Measurements from ENCODE around the gene GPR68.
"Not testable (repeated sequence)": the region's sequence is repeated elsewhere in the genome, so short reads cannot be mapped to it uniquely, and the experiment has no call there.

The GPR68 gene

GRCh38 chr14:91272341-91273272, 28.1 kb upstream of the GPR68 start:
- no peak for DNase-seq

GRCh38 chr14:91271639-91272038, 27.1 kb upstream of the GPR68 start:
- DNase-seq = no peak

GRCh38 chr14:91270619-91271018, 26.1 kb upstream of the GPR68 start:
- no peak for DNase-seq

GRCh38 chr14:91270188-91270587, 25.7 kb upstream of the GPR68 start:
- DNase-seq = no peak

- no peak for DNase-seq
These were observed 24.8 kb upstream of the GPR68 start for GRCh38 chr14:91269076-91269991.

DNA sequence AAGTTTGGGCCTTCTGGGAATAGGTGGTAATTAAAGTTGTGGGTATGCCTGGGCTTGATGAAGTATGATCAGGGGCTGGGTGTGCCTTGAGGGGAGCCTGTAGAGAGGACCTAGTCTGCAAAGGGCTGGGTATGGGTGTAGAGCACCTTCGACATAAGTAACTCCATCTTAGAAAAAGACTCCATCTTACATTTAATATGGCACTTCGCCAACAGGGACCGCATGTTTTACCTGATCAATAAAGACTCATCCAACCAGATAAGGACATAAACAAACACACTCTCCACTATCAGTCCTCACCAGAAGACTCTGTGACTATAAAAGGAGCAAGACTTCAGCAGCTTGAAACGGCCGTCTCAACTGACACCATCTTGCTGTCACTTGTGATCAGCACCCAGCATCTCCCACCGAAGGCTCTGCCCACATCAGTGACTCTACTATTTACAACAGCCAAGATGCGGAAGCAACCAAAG, 23.5 kb upstream of the GPR68 start:
- no peak for DNase-seq

DNA sequence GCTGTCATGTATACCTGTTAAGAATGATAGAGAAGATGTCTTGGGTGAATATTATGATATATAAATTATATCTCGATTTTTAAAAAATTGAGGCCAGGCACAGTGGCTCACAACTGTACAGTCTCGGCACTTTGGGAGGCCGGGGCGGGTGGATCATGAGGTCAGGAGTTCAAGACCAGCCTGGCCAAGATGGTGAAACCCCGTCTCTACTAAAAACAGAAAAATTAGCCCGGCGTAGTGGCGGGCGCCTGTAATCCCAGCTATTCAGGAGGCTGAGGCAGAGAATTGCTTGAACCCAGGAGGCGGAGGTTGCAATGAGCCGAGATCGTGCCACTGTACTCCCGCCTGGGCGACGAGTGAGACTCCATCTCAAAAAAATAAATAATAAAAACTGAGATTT, 21.8 kb upstream of the GPR68 start:
- not testable (repeated sequence) for DNase-seq

- no peak for DNase-seq
These were observed 20.9 kb upstream of the GPR68 start for GRCh38 chr14:91265404-91265803.

DNA sequence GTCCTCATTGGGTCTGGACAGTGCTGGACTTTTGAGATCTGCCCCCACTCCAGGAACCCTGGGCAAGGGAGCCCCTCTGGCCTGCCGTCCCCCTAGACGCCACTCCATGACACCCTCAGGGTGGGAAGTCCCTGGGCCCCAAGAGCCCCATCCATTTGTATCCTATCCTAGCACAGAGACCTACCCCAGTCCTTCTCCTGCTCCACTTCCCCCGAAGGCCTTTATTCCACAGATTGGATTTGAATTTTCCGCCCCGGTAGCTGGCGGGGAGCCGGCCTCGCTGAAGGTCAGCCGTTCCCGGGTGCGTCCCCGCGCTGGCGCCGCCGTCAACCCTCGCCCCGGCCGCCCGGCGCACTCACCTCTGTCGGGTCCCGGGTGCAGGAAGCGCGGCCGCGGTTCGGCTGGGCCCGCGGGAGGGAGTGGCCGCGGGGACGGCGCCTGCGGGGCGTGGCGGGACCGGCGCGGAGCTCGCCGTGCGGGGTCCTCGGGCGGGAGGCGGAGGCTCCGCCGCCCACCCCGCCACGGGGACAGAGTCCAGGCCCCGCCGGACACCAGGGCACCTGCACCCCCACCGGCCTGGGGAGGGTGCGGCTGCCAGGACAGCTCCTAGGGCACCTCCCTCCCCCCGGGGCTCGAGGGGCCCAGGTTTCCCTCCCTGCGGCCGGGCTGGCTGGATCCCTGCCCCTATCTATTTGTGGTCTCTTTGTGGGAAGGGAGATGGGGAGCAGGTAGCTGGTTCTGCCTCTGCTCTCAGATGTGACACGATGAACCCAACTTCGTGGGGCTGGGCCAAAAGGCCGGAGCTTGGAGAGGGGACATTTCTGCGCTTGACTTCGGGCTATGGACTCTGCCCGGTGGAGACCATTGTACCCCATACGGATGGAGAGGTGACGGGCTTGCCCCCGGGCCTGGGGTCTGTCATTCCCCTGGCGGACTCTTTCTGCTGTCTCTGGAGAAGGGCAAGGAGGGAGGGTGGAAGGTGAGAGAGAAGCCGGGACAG, 19.9 kb upstream of the GPR68 start:
- no peak for DNase-seq

- DNase-seq = no peak
These were observed 18.8 kb upstream of the GPR68 start for GRCh38 chr14:91263329-91263728.

- DNase-seq = no peak
These were observed 17.6 kb upstream of the GPR68 start for GRCh38 chr14:91261986-91262549.

GRCh38 chr14:91261115-91261514, 16.6 kb upstream of the GPR68 start:
- DNase-seq = no peak

DNA sequence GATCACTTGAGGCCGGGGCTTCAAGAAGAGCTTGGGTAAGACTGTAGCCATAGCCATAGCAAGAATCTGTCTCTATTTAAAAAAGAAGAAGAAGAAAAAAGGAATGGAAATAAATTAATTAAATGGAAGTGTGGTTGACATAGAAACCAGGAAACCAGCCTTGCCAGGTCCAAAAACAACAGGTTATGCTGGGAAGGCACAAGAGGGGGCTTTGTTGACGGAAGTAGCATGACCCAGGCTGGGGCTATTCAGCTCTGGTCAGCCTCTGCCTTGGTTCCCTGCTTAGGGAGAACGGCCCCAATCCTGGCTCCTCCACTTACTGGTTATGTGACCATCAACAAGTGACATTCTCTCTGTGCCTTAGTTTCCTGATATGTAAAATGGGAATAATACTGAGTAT, 14.4 kb upstream of the GPR68 start:
- DNase-seq = no peak

DNA sequence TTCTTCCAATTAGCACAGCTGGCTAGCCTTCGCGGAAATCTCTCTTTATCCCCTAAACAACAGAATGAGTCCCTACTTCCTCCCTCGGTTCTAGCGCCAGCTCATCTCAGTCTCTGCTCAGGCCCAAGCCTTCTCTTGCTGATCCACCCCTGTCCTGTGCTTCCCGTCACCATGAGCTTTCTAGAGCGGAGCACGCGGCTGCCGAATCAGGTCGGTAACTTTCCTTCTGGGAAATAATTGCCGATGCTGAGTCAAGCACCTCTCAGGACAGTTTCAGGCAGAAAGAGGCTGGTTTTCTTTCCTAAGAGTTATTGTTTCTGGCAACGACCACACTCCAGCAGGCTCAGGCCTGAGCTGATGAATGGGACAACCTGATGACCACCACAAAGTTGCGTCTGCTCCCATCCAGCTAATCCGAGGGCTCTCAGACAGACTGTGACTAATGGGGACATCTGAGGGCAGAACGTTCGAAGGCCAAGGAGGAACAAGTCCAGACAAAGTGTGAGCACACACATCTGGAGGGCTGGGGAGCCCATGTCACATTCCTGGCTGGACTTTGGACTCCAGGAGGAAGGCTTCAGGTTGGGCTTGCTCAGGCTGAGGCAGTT, 13.6 kb upstream of the GPR68 start:
- DNase-seq = peak; percentile 27

GRCh38 chr14:91257328-91258010, 13.0 kb upstream of the GPR68 start:
- no peak for DNase-seq

- no peak for DNase-seq
These were observed 12.2 kb upstream of the GPR68 start for GRCh38 chr14:91256661-91257060.

- peak; percentile 21 for DNase-seq
These were observed 10.7 kb upstream of the GPR68 start for GRCh38 chr14:91255026-91255695.

- no peak for DNase-seq
These were observed 10.0 kb upstream of the GPR68 start for GRCh38 chr14:91254461-91254860.

GRCh38 chr14:91253795-91254323, 9.4 kb upstream of the GPR68 start:
- DNase-seq = no peak
